Smooth muscle cell (in vitro differentiated cells): ENCODE measurements around the gene FBXL7. TPM values are rescaled to one million over a fixed set of nuclear protein-coding genes. Genes with fewer than 3 reads are reported as not detected.

Experiments used
- DNase-seq: peaks from one replicate; lab custom pipeline; 2025; ENCODE audit not compliant: unreplicated experiment; lab: John Stamatoyannopoulos, UW
- H2AFZ ChIP-seq: fragments of 200-600 bp; sonication (generic); 2 replicates; pipeline ENCODE4 v1.6.0; 2016; ENCODE audit warnings: antibody characterized with exemption, low read depth, mild to moderate bottlenecking
- H3F3A ChIP-seq: fragments of 200-600 bp; sonication (generic); 2 replicates; pipeline ENCODE4 v1.6.0; 2017; ENCODE audit warnings: antibody characterized with exemption, low read depth
- H3K27ac ChIP-seq: fragments of 200-600 bp; sonication (generic); 2 replicates; pipeline ENCODE4 v1.5.1; 2016; ENCODE audit warnings: low read depth, mild to moderate bottlenecking
- H3K27me3 ChIP-seq: fragments of 200-600 bp; sonication (generic); 2 replicates; pipeline ENCODE4 v1.6.1; 2016; ENCODE audit warnings: low read depth, mild to moderate bottlenecking
- H3K36me3 ChIP-seq: fragments of 200-600 bp; sonication (generic); 2 replicates; pipeline ENCODE4 v1.5.1; 2016; ENCODE audit warnings: low read depth
- H3K4me1 ChIP-seq: fragments of 200-600 bp; sonication (generic); 2 replicates; pipeline ENCODE4 v1.5.1; 2016; ENCODE audit warnings: low read depth
- H3K4me2 ChIP-seq: fragments of 200-600 bp; sonication (generic); 2 replicates; pipeline ENCODE4 v1.6.0; 2016; ENCODE audit warnings: mild to moderate bottlenecking
- H3K4me3 ChIP-seq: fragments of 200-600 bp; sonication (generic); 2 replicates; pipeline ENCODE4 v1.5.1; 2016; ENCODE audit warnings: mild to moderate bottlenecking
- H3K79me2 ChIP-seq: fragments of 200-600 bp; sonication (generic); 2 replicates; pipeline ENCODE4 v1.6.0; 2016; ENCODE audit warnings: low read depth, mild to moderate bottlenecking
- H3K9ac ChIP-seq: fragments of 200-600 bp; sonication (generic); 2 replicates; pipeline ENCODE4 v1.6.0; 2016; ENCODE audit warnings: low read depth
- H3K9me3 ChIP-seq: fragments of 200-600 bp; sonication (generic); replicated peaks from 2 replicates; pipeline ENCODE4 v1.5.1; 2016; ENCODE audit warnings: low read depth
- H4K20me1 ChIP-seq: fragments of 200-600 bp; sonication (generic); 2 replicates; pipeline ENCODE4 v1.6.0; 2016; ENCODE audit warnings: low read depth
- CTCF ChIP-seq: fragments of 200-600 bp; sonication (generic); IDR thresholded peaks from 2 replicates; pipeline ENCODE4 v1.5.1; 2017; ENCODE audit warnings: borderline replicate concordance, mild to moderate bottlenecking, antibody characterized with exemption; ENCODE audit not compliant: insufficient read depth, poor library complexity, severe bottlenecking
- WGBS: methylation state at CpG from one replicate; pipeline ENCODE4 v1.1.7; 2016; ENCODE audit warnings: low lambda C conversion rate; 5-methylcytosine and 5-hydroxymethylcytosine counted together
- polyA plus RNA-seq: library from polyadenylated mRNA; unstranded; fragments of >200 nt; fragmentation: Nextera tagmentation; extraction: Ambion mirVana; gene quantifications from 2 replicates; pipeline ENCODE4 v1.2.1, GENCODE V29; 2016
- total RNA-seq: library from RNA; depleted of rRNA; stranded (reverse); fragments of >200 nt; gene quantifications from 2 replicates; pipeline ENCODE4 v1.2.3, GENCODE V29; 2014

FBXL7 gene
- total and polyA plus RNA-seq, 2 experiments from 2014 or later: 20.2 to 21.0 TPM

- H3K4me3 ChIP-seq: no peak overlapping the region
- no peaks in the 10 kb centered on the region for H3K4me1 ChIP-seq
- no peak for DNase-seq
- H3K9ac ChIP-seq: no peak overlapping the region
- H3K27ac ChIP-seq: no peak overlapping the region
- TF ChIP-seq CTCF: no peak
- 76% methylated on average over 4 of the region's 4 CpGs for WGBS
- no peaks in the 10 kb centered on the region for H3K27me3 ChIP-seq
- no peaks in the 10 kb centered on the region for H3F3A ChIP-seq
- peaks cover 5% of the 10 kb centered on the region for H3K79me2 ChIP-seq
- H3K4me2 ChIP-seq: peak overlapping the region; percentile 17
- H2AFZ ChIP-seq: no peak overlapping the region
- peaks cover 62% of the 10 kb centered on the region for H4K20me1 ChIP-seq
- H3K36me3 ChIP-seq: no peaks in the 10 kb centered on the region
- no peaks in the 10 kb centered on the region for H3K9me3 ChIP-seq
Observed at GRCh38 chr5:15634591-15635288, 134.8 kb downstream of the FBXL7 start.

GRCh38 chr5:15635289-15635616, 135.3 kb downstream of the FBXL7 start:
- Histone ChIP-seq H3K4me3 (no peak overlapping the region), H3K9ac (no peak overlapping the region), H3K9me3 (no peaks in the 10 kb centered on the region), H3K36me3 (no peaks in the 10 kb centered on the region), H3F3A (no peaks in the 10 kb centered on the region), H4K20me1 (peaks cover 67% of the 10 kb centered on the region), H3K27ac (no peak overlapping the region), H3K27me3 (no peaks in the 10 kb centered on the region), H3K79me2 (peaks cover 5% of the 10 kb centered on the region), H3K4me2 (peak overlapping the region; percentile 17), H2AFZ (no peak overlapping the region), H3K4me1 (no peaks in the 10 kb centered on the region)
- no peak for TF ChIP-seq CTCF
- 90% methylated on average over 1 of the region's 1 CpG for WGBS
- DNase-seq: no peak

DNA sequence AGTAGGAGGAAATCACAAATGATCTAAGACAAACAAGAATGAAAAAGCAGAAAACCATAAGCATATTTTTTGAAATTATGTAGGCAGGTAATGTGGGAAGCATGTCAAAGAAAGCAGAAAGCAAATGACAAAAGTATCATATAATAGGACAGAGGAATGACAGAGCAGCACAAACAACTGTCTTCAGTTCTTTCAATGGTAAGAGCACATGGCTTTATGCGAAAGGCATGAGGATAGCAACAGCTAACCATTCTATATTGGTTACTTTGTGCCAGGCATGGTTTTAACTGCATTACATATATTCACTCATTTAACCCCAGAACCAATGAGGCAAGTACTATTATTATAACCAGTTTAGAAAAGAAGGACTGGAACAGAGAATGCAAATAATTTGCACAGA, 137.4 kb downstream of the FBXL7 start:
- Histone ChIP-seq H2AFZ (no peak overlapping the region), H3K9ac (no peak overlapping the region), H3F3A (no peaks in the 10 kb centered on the region), H3K4me2 (no peak overlapping the region), H3K79me2 (peaks cover 10% of the 10 kb centered on the region), H3K27me3 (no peaks in the 10 kb centered on the region), H4K20me1 (peaks cover 84% of the 10 kb centered on the region), H3K9me3 (no peaks in the 10 kb centered on the region), H3K4me1 (no peaks in the 10 kb centered on the region), H3K4me3 (no peak overlapping the region), H3K27ac (no peak overlapping the region), H3K36me3 (no peaks in the 10 kb centered on the region)
- TF ChIP-seq CTCF: no peak
- no peak for DNase-seq
- 97% methylated on average over 1 of the region's 1 CpG for WGBS

DNA sequence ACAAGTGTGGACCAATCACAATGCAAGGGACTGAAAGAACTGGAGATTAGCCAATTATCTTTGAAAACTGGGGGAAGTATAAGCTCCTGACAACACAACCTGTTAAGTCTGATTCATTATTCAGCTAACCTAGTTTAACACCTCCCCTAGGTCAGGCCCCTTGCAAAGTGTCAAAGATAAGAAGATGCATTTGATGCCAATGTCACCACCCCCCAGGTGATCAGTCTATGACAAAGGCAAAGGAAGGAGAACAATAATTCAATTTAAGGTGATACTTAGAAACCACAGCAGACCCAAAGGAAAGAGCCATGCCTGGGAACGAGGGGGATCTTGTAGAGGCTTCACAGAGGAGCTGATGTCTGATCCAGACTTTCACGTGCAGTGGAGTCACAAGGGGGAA, 137.9 kb downstream of the FBXL7 start:
- no peak for TF ChIP-seq CTCF

More for the DNA sequence above, 137.9 kb downstream of the FBXL7 start:
- no peak for DNase-seq
- 82% methylated on average over 2 of the region's 2 CpGs for WGBS
- H4K20me1 ChIP-seq: peaks cover 84% of the 10 kb centered on the region
- H3F3A ChIP-seq: no peaks in the 10 kb centered on the region
- no peaks in the 10 kb centered on the region for H3K4me1 ChIP-seq
- H3K9me3 ChIP-seq: no peaks in the 10 kb centered on the region
- H3K4me3 ChIP-seq: no peak overlapping the region
- no peaks in the 10 kb centered on the region for H3K27me3 ChIP-seq
- H3K36me3 ChIP-seq: no peaks in the 10 kb centered on the region
- no peak overlapping the region for H2AFZ ChIP-seq
- no peak overlapping the region for H3K9ac ChIP-seq
- H3K79me2 ChIP-seq: peaks cover 15% of the 10 kb centered on the region
- H3K4me2 ChIP-seq: no peak overlapping the region
- H3K27ac ChIP-seq: no peak overlapping the region
